ENCODE results near the gene NHERF2.
"Not testable (repeated sequence)": the region's sequence is repeated elsewhere in the genome, so short reads cannot be mapped to it uniquely, and the experiment has no call there.

Gene NHERF2

GRCh38 chr16:2007081-2007836 is 19.4 kb upstream of the NHERF2 start:
- no peak for DNase-seq

DNA sequence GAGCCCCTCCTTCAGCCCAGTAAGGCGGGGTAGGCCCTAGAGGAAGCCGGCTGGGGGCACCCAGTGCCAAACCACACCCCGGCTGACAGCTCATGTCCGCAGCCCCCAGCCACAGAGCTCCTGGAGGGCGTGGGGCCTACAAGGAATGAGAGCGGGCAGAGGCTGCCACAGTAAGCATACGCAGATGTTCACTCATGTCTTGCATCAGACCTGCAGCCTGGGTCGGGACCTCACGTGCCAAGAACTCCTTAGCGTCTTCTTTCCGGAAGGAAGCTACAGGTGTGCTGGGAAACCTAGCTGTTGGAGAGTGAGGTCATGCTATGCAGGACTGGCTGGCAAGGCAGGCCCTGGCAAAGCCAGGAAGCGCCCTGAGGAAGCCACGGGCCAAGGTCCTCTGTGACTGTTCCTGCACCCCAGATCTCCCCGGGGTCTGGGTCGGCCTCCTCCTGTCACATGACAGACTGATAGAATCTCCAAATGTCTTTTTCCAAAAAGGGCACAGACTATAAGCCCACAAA is 18.6 kb upstream of the NHERF2 start:
- DNase-seq, result peak; percentile 90

DNA sequence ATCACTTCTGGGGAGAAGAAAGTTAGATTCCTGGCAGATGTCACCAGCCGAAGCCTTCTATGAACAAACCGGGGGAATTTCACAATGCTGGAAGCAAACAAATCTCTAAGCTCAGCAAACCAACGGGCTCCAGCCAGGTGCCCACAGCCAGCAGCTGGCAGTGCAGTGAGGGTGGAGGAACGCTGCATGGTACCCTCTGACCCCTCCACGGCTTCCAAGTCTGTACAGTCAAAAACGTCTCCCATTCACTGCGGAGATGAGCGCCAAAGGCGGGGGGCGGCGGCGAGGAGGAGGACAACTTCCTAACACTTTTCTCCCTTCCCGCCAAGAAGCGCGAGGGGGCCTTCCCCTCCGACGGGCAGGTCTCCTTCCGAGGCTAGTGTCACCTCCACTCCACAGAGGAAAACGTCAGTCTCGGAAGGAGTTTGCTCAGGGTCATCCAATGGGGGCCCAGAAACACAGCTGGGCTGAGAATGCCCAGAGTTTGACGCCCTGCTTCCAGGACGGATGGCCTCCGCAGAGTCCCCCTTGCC is 18.0 kb upstream of the NHERF2 start:
- DNase-seq, result peak; percentile 69

GRCh38 chr16:2009164-2009711 is 17.5 kb upstream of the NHERF2 start:
- DNase-seq, result peak; percentile 41

DNA sequence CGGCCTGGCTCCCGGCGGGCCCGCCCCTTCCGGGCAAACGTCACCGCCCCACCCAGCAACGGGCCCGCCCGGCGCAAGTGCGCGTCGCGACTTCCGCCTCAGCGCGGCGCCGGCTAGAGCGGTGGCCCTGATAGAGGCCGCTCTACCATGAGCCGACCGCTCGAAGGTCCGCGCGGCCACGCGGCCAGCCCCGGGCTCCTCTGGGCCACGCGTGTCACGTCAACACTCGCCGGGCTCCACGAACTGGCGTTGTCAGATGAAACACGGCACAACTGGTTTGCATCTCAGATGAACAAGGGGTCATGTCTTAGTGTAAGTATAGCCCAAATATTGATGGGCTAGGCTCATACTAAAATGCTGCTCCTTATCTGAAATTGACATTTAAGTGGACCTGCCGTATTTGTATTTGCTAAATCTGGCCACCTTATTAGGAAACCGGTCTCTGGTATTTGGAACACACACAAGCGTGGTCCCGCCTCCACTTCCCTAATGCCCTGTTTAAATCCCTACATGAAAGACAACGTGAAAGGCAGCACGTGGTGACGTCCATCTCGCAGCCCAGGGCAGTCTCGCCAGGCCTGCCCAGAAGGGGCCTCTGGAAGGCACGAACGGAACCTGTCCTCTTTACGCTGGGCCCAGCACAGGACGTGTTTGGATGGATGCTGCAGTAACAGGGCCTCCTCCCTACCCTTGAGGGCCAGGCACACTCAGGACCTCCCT is 16.8 kb upstream of the NHERF2 start, which contains the start of gene ZNF598:
TSS of gene ZNF598 (minus strand) at position 31 of the 720 bp plus-strand sequence.
- DNase-seq, result peak; percentile 94

DNA sequence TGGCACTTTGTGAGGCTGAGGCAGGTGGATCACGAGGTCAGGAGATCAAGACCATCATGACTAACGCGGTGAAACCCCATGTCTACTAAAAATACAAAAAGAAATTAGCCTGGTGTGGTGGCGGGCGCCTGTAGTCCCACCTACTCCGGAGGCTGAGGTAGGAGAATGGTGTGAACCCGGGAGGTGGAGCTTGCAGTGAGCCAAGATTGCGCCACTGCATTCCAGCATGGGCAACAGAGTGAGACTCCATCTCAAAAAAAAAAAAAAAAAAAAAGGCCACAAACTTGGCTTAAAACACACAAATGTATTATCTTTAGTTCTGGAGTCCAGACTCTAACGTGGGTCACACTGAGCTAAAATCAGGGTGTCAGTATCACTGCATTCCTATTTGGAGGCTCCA is 15.0 kb upstream of the NHERF2 start:
- not testable (repeated sequence) for DNase-seq

- DNase-seq, result no peak
Observed at GRCh38 chr16:2013527-2013926, 13.2 kb upstream of the NHERF2 start.

- no peak for DNase-seq
Observed at GRCh38 chr16:2015117-2015946, 11.4 kb upstream of the NHERF2 start.

DNA sequence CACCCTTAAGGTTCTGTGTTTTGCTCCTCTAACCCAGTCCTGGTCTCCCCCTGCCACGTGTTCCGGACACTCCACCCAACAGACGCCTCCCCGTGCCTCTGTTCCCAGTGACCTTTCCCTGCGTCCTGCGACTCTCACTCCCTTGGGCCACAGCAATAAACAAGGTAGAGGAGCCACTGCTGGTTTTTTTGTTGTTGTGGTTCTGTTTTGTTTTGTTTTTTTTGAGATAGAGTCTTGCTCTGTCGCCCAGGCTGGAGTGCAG is 10.8 kb upstream of the NHERF2 start:
- DNase-seq, result no peak

- no peak for DNase-seq
Observed at GRCh38 chr16:2016407-2016922, 10.2 kb upstream of the NHERF2 start.

DNA sequence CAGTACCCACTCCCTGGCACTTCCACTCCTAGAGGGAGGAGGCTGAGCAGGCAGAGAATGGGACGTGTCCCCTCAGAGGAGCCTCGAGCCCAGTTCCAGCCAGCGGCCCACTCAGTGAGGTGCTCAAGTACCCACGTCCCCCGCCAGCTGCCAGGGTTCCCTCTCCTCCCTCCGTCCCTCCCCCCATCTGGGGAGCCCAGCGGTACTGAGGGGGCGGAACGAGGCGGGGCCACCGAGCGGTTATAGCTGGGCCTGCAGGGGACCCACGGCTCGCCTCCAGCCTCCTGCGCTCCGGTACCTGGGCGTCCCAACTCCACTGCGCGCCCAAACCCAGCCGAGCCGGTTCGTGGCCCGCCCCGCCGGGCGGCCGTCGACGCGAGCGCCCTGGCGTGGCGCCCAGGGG is 7.2 kb upstream of the NHERF2 start, which contains the start of gene NPW:
TSS of gene NPW (plus strand) at position 268 of the 403 bp plus-strand sequence.
- peak; percentile 62 for DNase-seq

DNA sequence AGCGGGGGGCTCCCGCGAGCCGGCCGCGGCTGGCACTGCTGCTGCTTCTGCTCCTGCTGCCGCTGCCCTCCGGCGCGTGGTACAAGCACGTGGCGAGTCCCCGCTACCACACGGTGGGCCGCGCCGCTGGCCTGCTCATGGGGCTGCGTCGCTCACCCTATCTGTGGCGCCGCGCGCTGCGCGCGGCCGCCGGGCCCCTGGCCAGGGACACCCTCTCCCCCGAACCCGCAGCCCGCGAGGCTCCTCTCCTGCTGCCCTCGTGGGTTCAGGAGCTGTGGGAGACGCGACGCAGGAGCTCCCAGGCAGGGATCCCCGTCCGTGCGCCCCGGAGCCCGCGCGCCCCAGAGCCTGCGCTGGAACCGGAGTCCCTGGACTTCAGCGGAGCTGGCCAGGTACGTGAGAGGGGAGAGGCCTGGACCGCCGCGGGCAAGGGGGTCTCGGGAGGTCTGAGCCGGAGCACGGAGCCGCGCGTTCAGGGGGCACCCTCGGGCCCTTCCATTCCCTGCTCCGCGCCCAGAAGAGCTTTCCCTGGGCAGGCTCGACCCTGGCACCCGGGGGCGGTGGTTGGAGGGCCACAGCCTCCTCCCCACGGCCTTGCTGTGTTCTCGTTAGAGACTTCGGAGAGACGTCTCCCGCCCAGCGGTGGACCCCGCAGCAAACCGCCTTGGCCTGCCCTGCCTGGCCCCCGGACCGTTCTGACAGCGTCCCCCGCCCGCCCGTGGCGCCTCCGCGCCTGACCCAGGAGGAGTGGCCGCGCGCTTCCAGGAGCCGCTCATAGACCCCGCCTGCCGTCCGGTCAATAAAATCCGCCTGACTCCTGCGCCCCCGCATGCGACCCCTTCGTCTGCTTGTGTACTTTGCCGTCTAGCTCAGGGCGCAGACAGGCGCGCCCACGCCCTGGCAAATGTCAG is 6.5 kb upstream of the NHERF2 start:
- DNase-seq, result peak; percentile 54

- DNase-seq, result peak; percentile 70
Observed at GRCh38 chr16:2022723-2023091, 4.0 kb upstream of the NHERF2 start.

DNA sequence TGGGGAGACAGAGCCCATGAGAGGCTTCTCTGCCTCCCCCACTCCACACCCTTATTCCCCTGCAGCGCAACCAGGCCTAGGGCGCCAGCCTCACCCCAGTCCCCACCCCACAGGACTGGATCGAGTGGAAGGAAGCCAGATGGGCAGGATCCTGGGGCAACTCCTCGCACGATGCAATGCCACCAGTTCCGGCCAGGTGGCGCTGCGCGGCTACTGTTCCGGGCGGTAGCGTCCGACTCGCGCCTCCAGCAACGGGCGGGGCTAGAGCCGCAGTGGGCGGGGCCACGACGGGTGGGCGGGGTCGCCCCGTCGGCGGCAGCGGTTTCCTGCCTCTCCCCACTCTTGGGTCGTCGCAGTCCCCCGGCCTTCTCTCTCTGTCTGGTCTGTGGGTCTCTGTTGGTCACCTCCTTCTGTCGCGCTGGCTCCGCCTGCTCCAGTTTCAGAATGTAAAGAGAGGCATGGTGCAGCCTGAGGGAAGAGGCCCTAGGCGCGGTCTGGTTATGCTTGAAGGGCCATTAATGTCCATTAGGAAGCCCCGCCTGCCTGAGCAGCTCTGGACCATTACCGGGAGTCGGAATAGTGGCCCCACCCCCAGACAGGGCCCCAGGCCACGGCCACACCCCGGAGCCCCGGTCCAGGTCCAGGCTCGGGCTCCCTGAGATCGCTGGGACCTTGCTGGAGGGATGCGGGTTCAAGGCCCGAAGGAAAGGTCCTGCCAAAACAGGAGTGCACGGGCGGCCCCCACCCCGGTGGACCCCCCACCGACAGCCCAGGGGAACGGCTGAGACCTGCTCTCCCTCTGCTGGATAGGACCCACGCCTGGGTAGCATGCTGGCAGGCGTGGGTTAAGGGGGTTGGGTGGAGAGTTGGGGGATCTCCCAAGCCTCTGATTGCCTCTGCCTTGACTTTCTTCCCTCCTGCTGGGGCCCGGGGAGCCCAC is 3.3 kb upstream of the NHERF2 start:
- peak; percentile 94 for DNase-seq

DNA sequence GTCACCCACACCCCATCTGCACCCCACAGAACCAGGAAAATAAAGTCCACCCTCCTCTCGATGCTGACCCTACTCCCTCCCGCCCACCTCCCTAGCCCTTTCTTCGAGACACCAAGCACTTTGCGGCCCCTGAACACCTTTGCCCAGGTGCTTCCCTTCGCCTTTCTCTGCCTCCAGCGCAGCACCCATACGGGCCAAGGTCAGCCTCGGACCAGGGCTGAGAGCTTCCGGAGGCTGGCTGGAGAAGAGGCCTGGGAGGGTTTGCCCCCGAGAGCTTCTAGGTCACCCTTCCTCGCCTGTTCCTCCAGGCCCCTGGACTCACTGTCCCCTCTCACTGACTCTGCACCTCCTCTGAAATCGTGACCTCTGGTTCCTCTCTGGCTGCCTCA is 2.7 kb upstream of the NHERF2 start:
- no peak for DNase-seq

GRCh38 chr16:2025251-2025650 is 1.5 kb upstream of the NHERF2 start:
- DNase-seq, result no peak

DNA sequence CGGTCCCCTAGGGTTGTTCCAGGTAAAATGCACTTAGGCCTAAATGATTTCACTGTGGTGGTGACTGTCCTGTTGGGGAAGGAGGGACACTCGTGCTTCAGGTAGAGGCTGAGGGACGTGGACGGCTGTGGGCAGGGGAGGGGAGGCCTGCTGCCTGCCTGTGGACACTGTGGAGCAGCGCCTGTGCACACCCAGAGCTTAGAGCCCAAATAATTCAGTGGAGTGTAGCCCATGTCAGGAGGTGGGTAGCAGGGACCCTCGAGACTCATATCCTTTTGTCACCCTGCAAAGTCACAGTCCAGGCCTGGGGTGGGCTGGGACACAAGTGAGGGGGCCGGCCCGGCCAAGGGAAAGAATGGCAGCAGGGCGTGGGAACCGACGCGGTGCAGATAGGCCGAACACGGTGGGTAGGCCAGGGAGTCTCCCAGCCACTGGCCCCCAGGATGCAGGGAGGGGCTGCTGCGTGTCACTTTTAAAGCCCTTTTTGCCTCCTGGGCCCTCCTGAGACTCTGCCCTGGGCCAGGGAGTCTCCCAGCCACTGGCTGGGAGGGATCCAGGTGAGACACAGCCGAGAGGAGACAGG is 733 bp upstream of the NHERF2 start:
- no peak for DNase-seq

GRCh38 chr16:2027024-2028010 is 615 bp downstream of the NHERF2 start:
- DNase-seq, result peak; percentile 33

GRCh38 chr16:2028146-2028545 is 1.4 kb downstream of the NHERF2 start:
- no peak for DNase-seq
